Omental fat pad (tissue), 4 donors: ENCODE data around the gene RAB40C. TPM values are rescaled to one million over a fixed set of nuclear protein-coding genes. Genes with fewer than 3 reads are reported as not detected.

Source experiments
- ATAC-seq: fragments of 150-250 bp; one replicate; pipeline ENCODE4 v1.9.1; 2016; ENCODE audit warnings: mild to moderate bottlenecking, moderate library complexity; ENCODE audit not compliant: low FRiP score
- DNase-seq: peaks from one replicate; pipeline ENCODE4 v3.0.0-alpha.2; 2019; ENCODE audit warnings: low spot score
- CTCF ChIP-seq, 3 donors: fragments of 450-650 bp; IDR thresholded peaks; one replicate each; pipeline ENCODE4 v1.5.1; 2016 to 2017; ENCODE audit warnings: antibody characterized with exemption in 3 of 3, mild to moderate bottlenecking in 3 of 3, moderate library complexity in 2 of 3
- total RNA-seq, 4 donors: library from RNA; depleted of rRNA; stranded (reverse); fragments of >200 nt; gene quantifications; one replicate each; pipeline ENCODE4 v1.1.0, GENCODE V29; 2016

The RAB40C gene
- total RNA-seq, 4 donors from 2014 or later, result 11.6 to 20.6 (median 14.8) TPM

- no peak for DNase-seq
- TF ChIP-seq CTCF (IDR thresholded peaks at IDR 0.05), result no peak
- no peak for ATAC-seq
Measured at GRCh38 chr16:598823-599739, 9.2 kb downstream of the RAB40C start.

- no peak for TF ChIP-seq CTCF (IDR thresholded peaks at IDR 0.05)
- no peak for DNase-seq
- no peak for ATAC-seq
Measured at GRCh38 chr16:600781-601180, 10.9 kb downstream of the RAB40C start.

- no peak for DNase-seq
- no peak for TF ChIP-seq CTCF (IDR thresholded peaks at IDR 0.05)
- no peak for ATAC-seq
Measured at GRCh38 chr16:603933-604332, 14.1 kb downstream of the RAB40C start.

- ATAC-seq (no peak), DNase-seq (no peak)
- no peak for TF ChIP-seq CTCF (IDR thresholded peaks at IDR 0.05)
Measured at GRCh38 chr16:606656-607307, 16.9 kb downstream of the RAB40C start.

- DNase-seq (no peak), ATAC-seq (no peak)
- no peak for TF ChIP-seq CTCF (IDR thresholded peaks at IDR 0.05)
Measured at GRCh38 chr16:608019-608418, 18.2 kb downstream of the RAB40C start.

- ATAC-seq, result no peak
- DNase-seq, result no peak
- TF ChIP-seq CTCF (IDR thresholded peaks at IDR 0.05), result no peak
Measured at GRCh38 chr16:609316-609715, 19.4 kb downstream of the RAB40C start.
